Activated gamma-delta T cell (primary cell): ENCODE measurements around the gene OR52E8.

ENCODE experiments used
- DNase-seq: peaks from one replicate; lab custom pipeline; 2025; lab: John Stamatoyannopoulos, UW

Gene OR52E8

DNA sequence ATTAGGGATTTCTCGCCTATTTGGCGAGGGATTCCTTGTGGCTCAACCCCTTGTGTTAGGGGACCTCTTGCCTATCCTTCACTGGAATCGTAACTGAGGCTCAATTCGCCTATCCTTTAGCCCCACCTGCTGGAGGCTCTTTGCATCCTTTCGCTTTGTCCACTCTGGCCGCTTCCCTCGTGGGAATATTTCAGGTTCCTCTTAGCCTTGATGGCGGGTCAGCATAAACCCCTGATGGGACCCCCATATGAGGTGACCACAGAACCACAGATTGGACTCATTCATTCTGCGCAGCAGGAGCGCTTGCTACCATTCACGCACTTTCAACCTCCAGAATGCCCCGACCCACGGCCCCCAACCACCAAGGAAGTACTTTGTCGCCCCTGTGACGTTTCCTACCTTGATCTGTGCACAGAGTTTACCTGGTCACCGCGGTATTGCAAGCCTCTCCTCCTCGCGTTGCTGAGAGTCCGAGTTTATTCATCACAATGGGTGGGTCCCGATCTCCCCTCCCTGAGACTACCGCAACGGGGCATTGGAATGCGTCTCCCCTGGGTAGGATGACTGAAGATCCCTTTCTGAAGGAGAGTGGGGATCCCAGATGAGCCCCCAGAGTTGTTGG is 48.9 kb downstream of the OR52E8 start, which contains the start of gene OR52N2:
TSS of gene OR52N2 (plus strand) at position 425 of the 622 bp plus-strand sequence. CDS start 11,412 bp downstream, outside the sequence.
- no peak for DNase-seq

DNA sequence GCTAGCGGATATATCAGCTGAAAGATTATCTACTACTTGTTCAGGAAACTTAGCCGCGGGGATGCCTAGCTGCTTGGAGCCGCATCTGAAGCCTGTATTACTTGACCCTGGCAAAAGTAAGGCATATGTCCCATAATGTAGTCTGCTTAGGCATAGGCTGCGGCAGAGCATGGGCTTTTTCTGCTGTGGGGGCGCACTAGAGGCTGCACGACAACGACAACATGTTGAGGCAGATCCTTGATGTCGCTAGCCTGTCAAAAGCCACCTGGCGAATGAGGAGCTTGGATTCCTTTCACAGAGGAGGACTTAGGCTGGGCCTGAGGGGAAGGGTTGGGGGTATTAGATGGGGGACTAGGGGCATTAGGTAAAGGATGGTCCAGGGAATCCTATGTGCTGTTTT is 49.9 kb downstream of the OR52E8 start:
- DNase-seq: no peak
